LNCAP (cell line): ENCODE results near the gene SH3RF3.

Experiments
- TF ChIP-seq, protein P1 (sequence below): fragments of 450-650 bp; IDR thresholded peaks from 2 replicates; pipeline ENCODE4 v1.5.1; 2017; ENCODE audit warnings: mild to moderate bottlenecking

The SH3RF3 gene

DNA sequence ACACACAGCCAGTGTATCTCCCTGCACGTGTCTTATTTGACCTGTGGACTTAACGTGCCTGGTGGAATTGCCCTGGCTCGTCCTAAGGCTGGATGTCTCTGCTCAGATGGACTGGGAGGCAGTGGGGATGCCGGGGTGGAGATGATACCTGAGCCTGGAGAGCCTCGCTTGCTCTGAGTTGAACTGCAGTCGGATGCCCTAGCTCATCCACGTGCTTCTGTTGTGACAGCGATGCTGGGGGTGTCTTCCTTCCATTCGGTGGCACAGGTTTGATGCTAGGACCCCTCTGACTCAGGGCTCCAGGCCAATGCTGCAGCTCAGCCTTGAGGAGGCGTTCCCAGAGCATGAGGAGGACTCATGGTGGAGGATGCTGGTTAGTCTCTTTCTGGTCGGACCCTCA lies 117.6 kb downstream of the SH3RF3 start:
- TF ChIP-seq, protein P1, sequence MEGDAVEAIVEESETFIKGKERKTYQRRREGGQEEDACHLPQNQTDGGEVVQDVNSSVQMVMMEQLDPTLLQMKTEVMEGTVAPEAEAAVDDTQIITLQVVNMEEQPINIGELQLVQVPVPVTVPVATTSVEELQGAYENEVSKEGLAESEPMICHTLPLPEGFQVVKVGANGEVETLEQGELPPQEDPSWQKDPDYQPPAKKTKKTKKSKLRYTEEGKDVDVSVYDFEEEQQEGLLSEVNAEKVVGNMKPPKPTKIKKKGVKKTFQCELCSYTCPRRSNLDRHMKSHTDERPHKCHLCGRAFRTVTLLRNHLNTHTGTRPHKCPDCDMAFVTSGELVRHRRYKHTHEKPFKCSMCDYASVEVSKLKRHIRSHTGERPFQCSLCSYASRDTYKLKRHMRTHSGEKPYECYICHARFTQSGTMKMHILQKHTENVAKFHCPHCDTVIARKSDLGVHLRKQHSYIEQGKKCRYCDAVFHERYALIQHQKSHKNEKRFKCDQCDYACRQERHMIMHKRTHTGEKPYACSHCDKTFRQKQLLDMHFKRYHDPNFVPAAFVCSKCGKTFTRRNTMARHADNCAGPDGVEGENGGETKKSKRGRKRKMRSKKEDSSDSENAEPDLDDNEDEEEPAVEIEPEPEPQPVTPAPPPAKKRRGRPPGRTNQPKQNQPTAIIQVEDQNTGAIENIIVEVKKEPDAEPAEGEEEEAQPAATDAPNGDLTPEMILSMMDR = no peak

DNA sequence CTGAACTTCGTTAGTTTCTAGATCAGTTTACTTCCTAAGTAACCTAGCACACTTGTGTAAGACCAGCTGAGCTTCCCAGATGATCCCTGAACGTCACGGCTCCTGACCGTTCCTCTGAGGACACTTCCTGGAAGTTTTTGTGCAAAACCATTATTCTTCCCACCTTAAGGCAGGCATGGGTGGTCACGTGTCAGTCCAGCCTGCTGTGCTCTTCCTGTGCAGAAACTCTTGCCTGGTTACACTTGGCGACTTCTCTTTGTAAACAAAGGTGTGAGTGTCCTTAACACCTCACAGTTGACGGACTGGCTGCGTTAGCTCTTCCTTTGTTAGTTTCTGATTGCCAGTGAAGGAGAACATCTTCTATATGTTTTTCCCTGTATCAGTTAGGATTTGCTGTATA lies 118.3 kb downstream of the SH3RF3 start:
- TF ChIP-seq, protein P1 = no peak

DNA sequence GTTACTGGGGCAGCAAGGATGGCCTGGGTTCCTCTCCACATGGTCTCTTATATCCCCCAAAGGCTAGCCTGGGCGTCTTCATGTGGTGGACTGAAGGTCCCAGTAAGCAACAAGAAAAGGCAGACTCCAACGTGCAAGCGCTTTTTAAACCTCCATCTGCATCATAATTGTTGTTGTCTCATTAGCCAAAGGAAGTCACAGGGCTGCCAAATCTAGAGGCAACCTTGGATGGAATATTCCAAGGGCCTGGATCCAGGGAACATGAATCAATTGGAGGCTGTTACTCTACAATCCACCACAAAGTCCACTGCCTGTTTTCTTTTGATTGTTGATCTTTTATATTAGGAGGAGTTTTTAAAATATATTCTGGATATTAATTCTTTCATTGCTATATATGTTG lies 118.8 kb downstream of the SH3RF3 start:
- TF ChIP-seq, protein P1 = no peak

DNA sequence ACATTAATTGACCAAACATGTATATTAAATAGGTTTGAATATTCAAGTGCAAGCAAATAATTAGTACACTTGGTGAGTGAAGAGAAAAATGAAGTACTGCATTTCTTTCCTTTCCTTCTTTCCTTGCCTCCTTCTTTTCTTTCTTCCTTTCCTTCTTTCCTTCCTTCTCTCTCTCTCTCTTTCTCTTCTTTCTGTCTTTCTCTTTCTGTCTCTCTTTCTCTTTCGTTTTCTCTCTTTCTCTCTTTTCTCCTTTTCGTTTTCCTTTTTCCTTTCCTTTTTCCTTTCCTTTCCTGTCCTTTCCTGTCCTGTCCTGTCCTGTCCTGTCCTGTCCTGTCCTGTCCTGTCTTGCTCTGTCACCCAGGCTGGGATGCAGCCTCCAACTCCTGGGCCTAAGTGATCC lies 119.6 kb downstream of the SH3RF3 start:
- TF ChIP-seq, protein P1 = no peak

DNA sequence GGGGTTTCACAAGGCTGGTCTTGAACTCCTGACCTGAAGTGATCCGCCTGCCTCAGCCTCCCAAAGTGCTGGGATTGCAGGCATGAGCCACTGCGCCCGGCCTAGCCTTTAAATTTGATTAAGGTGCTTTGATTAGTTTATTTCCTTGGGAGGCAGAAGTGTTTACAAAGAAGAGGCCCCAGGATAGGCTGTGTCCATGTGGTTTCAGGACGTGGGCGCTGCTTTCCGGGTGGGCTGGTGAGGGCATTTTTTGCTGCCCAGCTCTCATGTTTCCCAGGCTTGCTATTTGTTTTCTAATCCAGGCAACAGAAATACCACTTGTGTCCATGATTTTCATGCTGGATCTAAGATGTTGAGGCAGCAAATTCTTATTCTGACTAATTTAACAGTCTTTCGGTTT lies 124.2 kb downstream of the SH3RF3 start:
- TF ChIP-seq, protein P1 = no peak

DNA sequence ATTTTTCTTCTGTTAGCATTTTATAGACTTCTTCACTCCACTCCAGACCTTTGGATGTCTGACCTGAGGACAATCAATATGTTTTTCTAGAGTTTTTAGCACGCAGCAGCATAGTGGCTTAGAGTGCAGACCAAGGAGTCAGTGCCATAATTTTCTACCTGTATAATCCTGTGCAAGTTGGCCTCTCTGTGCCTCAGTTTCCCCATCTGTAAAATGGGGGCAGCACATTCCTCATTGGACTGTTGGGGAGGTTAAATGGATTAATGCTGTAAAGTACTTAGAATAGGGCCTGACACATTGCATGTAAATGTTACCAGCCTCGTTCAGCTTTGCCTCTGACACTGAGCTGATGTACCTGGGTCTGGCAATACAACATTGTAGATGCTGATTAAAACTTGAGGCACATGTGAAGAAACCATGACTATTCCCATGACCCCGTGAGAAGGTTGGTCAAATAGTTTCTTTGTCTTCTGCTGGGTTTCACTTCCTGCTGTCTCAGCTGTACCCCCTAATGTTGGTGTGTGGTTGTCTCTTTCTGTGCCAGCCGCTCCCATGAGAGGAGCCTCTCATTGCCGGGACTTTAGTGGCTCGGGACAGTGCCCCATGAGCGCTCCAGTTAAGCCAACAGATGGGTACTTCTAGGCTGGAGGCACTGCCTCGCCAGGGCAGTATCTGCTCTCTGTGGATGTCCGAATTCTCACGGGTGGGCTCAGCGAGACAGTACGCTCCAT lies 125.3 kb downstream of the SH3RF3 start:
- TF ChIP-seq, protein P1 = no peak

DNA sequence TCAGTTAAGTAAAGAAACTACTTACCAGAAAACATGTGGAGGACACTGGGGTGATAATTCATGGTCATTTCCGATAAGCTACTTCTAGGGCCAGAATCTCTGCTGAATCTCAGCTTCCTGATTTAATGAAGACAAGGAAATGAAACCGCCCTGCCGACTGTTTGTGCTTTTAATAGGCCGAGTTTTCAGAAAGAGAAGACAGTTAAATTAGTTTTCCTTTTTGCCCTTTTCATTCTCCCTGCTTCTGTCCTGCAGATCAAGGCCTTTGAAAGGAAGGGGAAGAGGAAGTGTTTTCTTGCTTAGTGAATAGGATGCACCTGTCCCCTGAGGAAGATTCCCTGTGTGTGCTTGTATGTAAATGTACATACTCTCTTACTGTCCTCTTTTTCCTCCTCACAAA lies 126.6 kb downstream of the SH3RF3 start:
- TF ChIP-seq, protein P1 = no peak

DNA sequence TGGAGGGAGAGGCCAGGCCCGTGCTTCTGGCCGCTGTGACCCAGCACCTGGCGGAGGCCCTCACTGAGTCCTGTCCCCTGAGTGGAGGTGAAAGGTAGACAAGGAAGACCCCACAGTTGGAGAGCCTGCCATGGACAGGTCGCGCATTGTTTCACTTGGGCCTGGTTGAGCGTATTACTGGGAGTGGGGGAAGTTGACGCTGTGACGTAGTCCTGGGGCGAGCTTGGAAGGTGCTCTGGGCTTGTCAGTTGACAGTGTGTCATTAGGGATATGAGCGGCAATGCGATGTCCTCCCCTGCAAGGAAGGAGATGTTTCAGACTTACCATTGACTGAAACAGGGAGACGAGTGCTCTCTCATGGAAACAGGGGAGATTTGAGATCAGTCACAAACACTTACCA lies 127.1 kb downstream of the SH3RF3 start:
- TF ChIP-seq, protein P1 = no peak
